GM12891 (cell line): Measurements from ENCODE around the gene TEAD1.

Experiments
- POLR2A ChIP-seq: IDR thresholded peaks from 2 replicates; pipeline ENCODE4 v1.6.1; 2011; ENCODE audit warnings: low read depth, low read length, control low read depth
- POLR2AphosphoS5 ChIP-seq: IDR thresholded peaks from 2 replicates; pipeline ENCODE4 v1.6.1; 2011; ENCODE audit warnings: low read depth, low read length, control low read depth
- POU2F2 ChIP-seq: IDR thresholded peaks from 2 replicates; pipeline ENCODE4 v1.6.1; 2011; ENCODE audit warnings: low read depth, mild to moderate bottlenecking, control low read depth, low read length, moderate library complexity
- SPI1 ChIP-seq: IDR thresholded peaks from 2 replicates; pipeline ENCODE4 v1.6.1; 2011; ENCODE audit warnings: low read depth, low read length, control low read depth
- TAF1 ChIP-seq: IDR thresholded peaks from 2 replicates; pipeline ENCODE4 v1.6.1; 2011; ENCODE audit warnings: low read depth, low read length, control low read depth

DNA sequence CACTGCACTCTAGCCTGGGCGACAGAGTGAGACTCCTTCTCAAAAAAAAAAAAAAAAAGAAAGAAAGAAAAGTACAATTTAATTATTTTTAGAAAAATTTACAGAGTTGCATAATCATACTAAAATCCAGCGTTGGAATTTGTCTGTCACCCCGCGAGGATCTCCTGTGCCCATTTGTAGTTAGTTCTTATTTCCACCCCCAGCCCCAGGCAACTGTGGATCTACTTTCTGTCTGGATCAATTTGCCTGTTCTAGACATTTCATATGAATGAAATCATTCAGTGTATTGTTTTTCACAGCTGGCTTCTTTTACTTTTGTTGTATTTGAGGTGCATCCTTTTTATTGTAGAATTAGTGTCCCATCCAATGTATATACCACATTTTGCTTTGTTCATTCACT lies 232.3 kb downstream of the TEAD1 start:
- TF ChIP-seq POLR2A (no peak), POLR2AphosphoS5 (no peak), TAF1 (no peak), SPI1 (no peak), POU2F2 (no peak)
